ENCODE results near the gene PYDC2.
"Not testable (repeated sequence)": the region's sequence is repeated elsewhere in the genome, so short reads cannot be mapped to it uniquely, and the experiment has no call there.

PYDC2 gene

GRCh38 chr3:191470545-191470944, 9.6 kb downstream of the PYDC2 start:
- no peak for DNase-seq

GRCh38 chr3:191473661-191474198, 12.8 kb downstream of the PYDC2 start:
- no peak for DNase-seq

- DNase-seq: no peak
Observed at GRCh38 chr3:191476066-191476772, 15.3 kb downstream of the PYDC2 start.

- DNase-seq: not testable (repeated sequence)
Observed at GRCh38 chr3:191483994-191484393, 23.0 kb downstream of the PYDC2 start.

- DNase-seq: no peak
Observed at GRCh38 chr3:191484461-191484860, 23.5 kb downstream of the PYDC2 start.

GRCh38 chr3:191492601-191493000, 31.6 kb downstream of the PYDC2 start:
- no peak for DNase-seq

- no peak for DNase-seq
Observed at GRCh38 chr3:191493336-191493735, 32.4 kb downstream of the PYDC2 start.

GRCh38 chr3:191499307-191500080, 38.5 kb downstream of the PYDC2 start:
- peak; percentile 82 to 89 for DNase-seq

- DNase-seq: no peak
Observed at GRCh38 chr3:191500892-191501291, 39.9 kb downstream of the PYDC2 start.

- no peak for DNase-seq
Observed at GRCh38 chr3:191502583-191502982, 41.6 kb downstream of the PYDC2 start.

GRCh38 chr3:191509078-191509477, 48.1 kb downstream of the PYDC2 start:
- no peak for DNase-seq

Data from NCI-H2081 (cell line).